CD4-positive, alpha-beta T cell (primary cell): ENCODE measurements around the gene CT45A2. TPM values are rescaled to one million over a fixed set of nuclear protein-coding genes. Genes with fewer than 3 reads are reported as not detected.
"Not testable (repeated sequence)": the region's sequence is repeated elsewhere in the genome, so short reads cannot be mapped to it uniquely, and the experiment has no call there.

Source experiments
- ATAC-seq: fragments of 200-7000 bp; cut with Tn5 transposase; one replicate; pipeline ENCODE4 v1.10.0; 2022; ENCODE audit warnings: mild to moderate bottlenecking; ENCODE audit not compliant: poor library complexity
- CTCF ChIA-PET: fragments of 350-600 bp; sonication (Branson Sonifier 250); formaldehyde crosslinking; loops from one replicate; lab custom pipeline; 2021; ENCODE audit warnings: antibody characterized with exemption, inconsistent platforms; lab: Charles Lee
- POLR2A ChIA-PET: fragments of 350-600 bp; sonication (Branson Sonifier 250); formaldehyde crosslinking; loops from one replicate; lab custom pipeline; 2021; ENCODE audit warnings: antibody characterized with exemption, inconsistent platforms; lab: Charles Lee
- DNase-seq, 14 experiments: peaks; one replicate each; pipeline ENCODE4 v3.0.0-alpha.2; 2013 to 2020; ENCODE audit warnings: mixed read lengths in 2 of 14
- H3K27ac ChIP-seq, 2 donors: one replicate each; pipeline versions ENCODE4 v1.5.1 to v1.7.0; 2013; ENCODE audit warnings: low read length in 2 of 2, low read depth in 1 of 2, mild to moderate bottlenecking in 1 of 2
- H3K27me3 ChIP-seq, 2 experiments: 1 replicate in 1 of 2; 2 replicates in 1 of 2; pipeline versions ENCODE4 v1.6.1 to v1.7.0; 2013; ENCODE audit warnings: low read length in 2 of 2, control low read depth in 1 of 2, mild to moderate bottlenecking in 1 of 2, moderate library complexity in 1 of 2; ENCODE audit not compliant: insufficient read depth in 2 of 2, control insufficient read depth in 1 of 2
- H3K36me3 ChIP-seq: one replicate; pipeline ENCODE4 v1.6.1; 2013; ENCODE audit warnings: low read length, control low read depth; ENCODE audit not compliant: insufficient read depth
- H3K4me1 ChIP-seq: one replicate; pipeline ENCODE4 v1.6.1; 2013; ENCODE audit warnings: low read length, control low read depth; ENCODE audit not compliant: insufficient read depth
- H3K4me3 ChIP-seq: one replicate; pipeline ENCODE4 v1.5.1; 2013; ENCODE audit warnings: mild to moderate bottlenecking, low read length, moderate library complexity
- H3K9me3 ChIP-seq, 2 experiments: 1 replicate in 1 of 2; 2 replicates in 1 of 2; pipeline versions ENCODE4 v1.6.1 to v1.7.0; 2013; ENCODE audit warnings: low read length in 2 of 2, mild to moderate bottlenecking in 2 of 2, control low read depth in 1 of 2, moderate library complexity in 1 of 2; ENCODE audit not compliant: control insufficient read depth in 1 of 2, insufficient read depth in 1 of 2
- H3K27ac Mint-ChIP-seq: one replicate; pipeline ENCODE4 v1.8.0; 2020; ENCODE audit warnings: mixed read lengths
- H3K27me3 Mint-ChIP-seq: one replicate; pipeline ENCODE4 v1.8.0; 2021; ENCODE audit warnings: mixed read lengths
- H3K36me3 Mint-ChIP-seq: one replicate; pipeline ENCODE4 v1.8.0; 2021; ENCODE audit warnings: low read depth, mixed read lengths
- H3K4me1 Mint-ChIP-seq: one replicate; pipeline ENCODE4 v1.8.0; 2021; ENCODE audit warnings: low read depth, mixed read lengths
- H3K4me3 Mint-ChIP-seq: one replicate; pipeline ENCODE4 v1.8.0; 2020; ENCODE audit warnings: mild to moderate bottlenecking, mixed read lengths
- H3K9me3 Mint-ChIP-seq: one replicate; pipeline ENCODE4 v1.8.0; 2020; ENCODE audit warnings: mixed read lengths
- intact Hi-C, 2 experiments: fragments of 100-400 bp; cut with DNase I in 1 of 2; cut with micrococcal nuclease in 1 of 2; formaldehyde crosslinking; loops; one replicate each; pipeline versions ENCODE4 v1.15.1 to v1.9.0; 2023 to 2025; cut with DNase I, micrococcal nuclease
- polyA plus RNA-seq, 2 donors: library from polyadenylated mRNA; unstranded; fragments of 120-200 nt; gene quantifications; one replicate each; pipeline ENCODE4 v1.2.1, GENCODE V29; 2013
- total RNA-seq, 174 experiments: library from RNA in 2 of 174; stranded (reverse) in 2 of 174; gene quantifications; one replicate each; pipeline ENCODE4 v1.2.3 and lab custom pipeline; 2021 to 2026

Gene CT45A2
- total RNA-seq (not detected), total RNA-seq (lab: John Stamatoyannopoulos, UW) (0 reads per million in 172 experiments)
- not detected for polyA plus RNA-seq (2013, experiment 1 of 2)
- not detected for polyA plus RNA-seq (2013, experiment 2 of 2)

GRCh38 chrX:135819912-135820311 is at the start of gene CT45A2:
CT45A2 (minus strand) TSS chrX:135820012; CDS start chrX:135816265, 3,747 bp downstream.
- H3K27ac Mint-ChIP-seq, H3K27me3 ChIP-seq, H3K9me3 Mint-ChIP-seq, DNase-seq, H3K36me3 ChIP-seq, H3K4me3 ChIP-seq, H3K27ac ChIP-seq, H3K4me1 Mint-ChIP-seq, H3K4me3 Mint-ChIP-seq, intact Hi-C loops, H3K36me3 Mint-ChIP-seq, ATAC-seq, H3K27me3 Mint-ChIP-seq, POLR2A ChIA-PET, CTCF ChIA-PET, H3K9me3 ChIP-seq, H3K4me1 ChIP-seq: not testable (repeated sequence)

- intact Hi-C loops, ATAC-seq, DNase-seq, H3K9me3 Mint-ChIP-seq, H3K36me3 ChIP-seq, H3K4me3 ChIP-seq, H3K9me3 ChIP-seq, H3K27ac ChIP-seq, CTCF ChIA-PET, H3K4me1 Mint-ChIP-seq, H3K4me3 Mint-ChIP-seq, H3K27me3 ChIP-seq, POLR2A ChIA-PET, H3K36me3 Mint-ChIP-seq, H3K27me3 Mint-ChIP-seq, H3K4me1 ChIP-seq, H3K27ac Mint-ChIP-seq: not testable (repeated sequence)
Measured at GRCh38 chrX:135854438-135854837, 34.6 kb upstream of the CT45A2 start, which contains the start of gene CT45A8. CT45A8 (minus strand) TSS chrX:135854538; CDS start chrX:135850783, 3,755 bp downstream.

GRCh38 chrX:135837180-135837579 is 17.4 kb upstream of the CT45A2 start, which contains the start of gene CT45A7:
CT45A7 (minus strand) TSS chrX:135837280; CDS start chrX:135833533, 3,747 bp downstream.
- H3K27ac Mint-ChIP-seq = not testable (repeated sequence)

GRCh38 chrX:135802687-135803086 is 17.1 kb downstream of the CT45A2 start, which contains the start of gene CT45A6:
CT45A6 (minus strand) TSS chrX:135802787; CDS start chrX:135798993, 3,794 bp downstream.
- CTCF ChIA-PET, H3K4me3 ChIP-seq, H3K27me3 ChIP-seq, ATAC-seq, intact Hi-C loops, H3K27ac ChIP-seq, H3K9me3 Mint-ChIP-seq, DNase-seq, H3K4me1 Mint-ChIP-seq, H3K36me3 ChIP-seq, H3K4me1 ChIP-seq, H3K4me3 Mint-ChIP-seq, POLR2A ChIA-PET, H3K9me3 ChIP-seq, H3K27ac Mint-ChIP-seq, H3K36me3 Mint-ChIP-seq, H3K27me3 Mint-ChIP-seq: not testable (repeated sequence)

More at GRCh38 chrX:135837180-135837579, 17.4 kb upstream of the CT45A2 start, which contains the start of gene CT45A7:
- DNase-seq, H3K4me3 ChIP-seq, POLR2A ChIA-PET, H3K4me3 Mint-ChIP-seq, H3K27me3 ChIP-seq, H3K9me3 Mint-ChIP-seq, ATAC-seq, H3K4me1 ChIP-seq, H3K9me3 ChIP-seq, intact Hi-C loops, H3K27ac ChIP-seq, H3K36me3 Mint-ChIP-seq, H3K4me1 Mint-ChIP-seq, H3K36me3 ChIP-seq, CTCF ChIA-PET, H3K27me3 Mint-ChIP-seq: not testable (repeated sequence)

- H3K27ac Mint-ChIP-seq, CTCF ChIA-PET, intact Hi-C loops, H3K27me3 ChIP-seq, H3K36me3 Mint-ChIP-seq, H3K4me1 ChIP-seq, DNase-seq, H3K4me3 ChIP-seq, H3K9me3 Mint-ChIP-seq, H3K9me3 ChIP-seq, H3K4me1 Mint-ChIP-seq, H3K36me3 ChIP-seq, H3K27me3 Mint-ChIP-seq, H3K27ac ChIP-seq, H3K4me3 Mint-ChIP-seq, POLR2A ChIA-PET, ATAC-seq: not testable (repeated sequence)
Measured at GRCh38 chrX:135785403-135785802, 34.4 kb downstream of the CT45A2 start, which contains the start of gene CT45A5. CT45A5 (minus strand) TSS chrX:135785503; CDS start chrX:135781729, 3,774 bp downstream.

- H3K27ac ChIP-seq, H3K9me3 ChIP-seq, H3K27ac Mint-ChIP-seq, H3K36me3 ChIP-seq, H3K36me3 Mint-ChIP-seq, POLR2A ChIA-PET, H3K4me3 Mint-ChIP-seq, H3K27me3 ChIP-seq, H3K27me3 Mint-ChIP-seq, H3K4me1 ChIP-seq, CTCF ChIA-PET, H3K4me3 ChIP-seq, H3K4me1 Mint-ChIP-seq, ATAC-seq, intact Hi-C loops, H3K9me3 Mint-ChIP-seq, DNase-seq: not testable (repeated sequence)
Measured at GRCh38 chrX:135768091-135768490, 51.7 kb downstream of the CT45A2 start, which contains the start of gene CT45A3. CT45A3 (minus strand) TSS chrX:135768191; CDS start chrX:135764444, 3,747 bp downstream.
